ENCODE results near the gene PSMB5.
"Not testable (repeated sequence)": the region's sequence is repeated elsewhere in the genome, so short reads cannot be mapped to it uniquely, and the experiment has no call there.

Gene PSMB5

GRCh38 chr14:23013054-23013748 is 21.5 kb downstream of the PSMB5 start:
- no peak for DNase-seq

- peak; percentile 50 to 75 (median 64) for DNase-seq
Observed at GRCh38 chr14:23009939-23010726, 24.6 kb downstream of the PSMB5 start, which contains the start of gene C14orf93. C14orf93 (minus strand) TSS chr14:23010143; CDS start chr14:22999023, 11,120 bp downstream.

GRCh38 chr14:23009483-23009938 is 25.2 kb downstream of the PSMB5 start:
- DNase-seq, result no peak

- DNase-seq, result no peak
Observed at GRCh38 chr14:23008831-23009230, 25.9 kb downstream of the PSMB5 start.

GRCh38 chr14:23006544-23007419 is 27.9 kb downstream of the PSMB5 start:
- DNase-seq, result peak; percentile 91 to 98 (median 96)

GRCh38 chr14:23006188-23006534 is 28.5 kb downstream of the PSMB5 start:
- no peak for DNase-seq

- DNase-seq, result no peak
Observed at GRCh38 chr14:23005451-23006187, 29.1 kb downstream of the PSMB5 start.

GRCh38 chr14:23004274-23004673 is 30.4 kb downstream of the PSMB5 start:
- not testable (repeated sequence) for DNase-seq

- DNase-seq, result no peak
Observed at GRCh38 chr14:23002592-23002991, 32.1 kb downstream of the PSMB5 start.

- DNase-seq, result no peak
Observed at GRCh38 chr14:23000860-23001259, 33.8 kb downstream of the PSMB5 start.

- no peak for DNase-seq
Observed at GRCh38 chr14:22998329-22999012, 36.2 kb downstream of the PSMB5 start.

GRCh38 chr14:22997676-22998323 is 36.9 kb downstream of the PSMB5 start:
- DNase-seq, result no peak

- DNase-seq, result no peak
Observed at GRCh38 chr14:22996768-22997654, 37.7 kb downstream of the PSMB5 start.

GRCh38 chr14:22995889-22996625 is 38.6 kb downstream of the PSMB5 start:
- no peak for DNase-seq

- DNase-seq, result peak in 5 of 6 experiments; percentile 20 to 52 (median 29)
Observed at GRCh38 chr14:22994762-22995275, 39.9 kb downstream of the PSMB5 start.

- DNase-seq, result no peak
Observed at GRCh38 chr14:22993517-22993916, 41.2 kb downstream of the PSMB5 start.

- no peak for DNase-seq
Observed at GRCh38 chr14:22991852-22992251, 42.8 kb downstream of the PSMB5 start.

GRCh38 chr14:22987291-22987690 is 47.4 kb downstream of the PSMB5 start:
- DNase-seq, result no peak

GRCh38 chr14:22986508-22987054 is 48.1 kb downstream of the PSMB5 start:
- DNase-seq, result peak; percentile 63 to 88 (median 83)

Measured in stimulated activated naive CD4-positive, alpha-beta T cell (primary cell).